AG04450 (cell line): ENCODE results near the gene GPR183. TPM values are rescaled to one million over a fixed set of nuclear protein-coding genes. Genes with fewer than 3 reads are reported as not detected.
"Not testable (repeated sequence)": the region's sequence is repeated elsewhere in the genome, so short reads cannot be mapped to it uniquely, and the experiment has no call there.

Experiments used
- CTCF ChIA-PET: fragments of 300-600, 350-600 bp; formaldehyde crosslinking; extraction: SDS; loops from one replicate; lab custom pipeline; 2022; ENCODE audit warnings: antibody characterized with exemption, inconsistent platforms; lab: Charles Lee
- POLR2A ChIA-PET: fragments of 350-600 bp; formaldehyde crosslinking; extraction: SDS; loops from one replicate; lab custom pipeline; 2021; ENCODE audit warnings: antibody characterized with exemption, inconsistent platforms; lab: Yijun Ruan, JAX
- DNase-seq: peaks from one replicate; pipeline ENCODE4 v3.0.0-alpha.2; 2011; ENCODE audit warnings: low read depth, low spot score
- H3K27ac ChIP-seq: one replicate; pipeline ENCODE4 v1.5.1; 2012; ENCODE audit warnings: low read depth, low read length, control low read depth
- H3K27me3 ChIP-seq: one replicate; pipeline ENCODE4 v1.6.0; 2012; ENCODE audit warnings: low read length; ENCODE audit not compliant: control insufficient read depth, insufficient read depth
- H3K4me3 ChIP-seq: 2 replicates; pipeline ENCODE4 v1.5.1; 2011; ENCODE audit warnings: mild to moderate bottlenecking, low read depth, low read length, control low read depth
- H3K9me3 ChIP-seq: 2 replicates; pipeline ENCODE4 v1.5.1; 2012; ENCODE audit warnings: low read length; ENCODE audit not compliant: control insufficient read depth, insufficient read depth
- polyA plus RNA-seq: library from polyadenylated mRNA; depleted of rRNA; stranded (reverse); fragments of >200 nt; gene quantifications from 2 replicates; pipeline ENCODE4 v1.2.3, GENCODE V29; 2011; rRNA removed
- small RNA-seq: library from RNA; depleted of rRNA; stranded (forward); fragments of <200 nt; gene quantifications from one replicate; pipeline ENCODE3, GENCODE V24; 2012; ENCODE audit warnings: low read depth; ENCODE audit not compliant: insufficient read length
- TF ChIP-seq, protein P1 (sequence below): IDR thresholded peaks from 2 replicates; pipeline ENCODE4 v1.5.1; 2011; ENCODE audit warnings: low read depth, low read length, control low read depth, inconsistent platforms

Gene GPR183
- polyA plus RNA-seq, 1 experiment, result 0.06 TPM

DNA sequence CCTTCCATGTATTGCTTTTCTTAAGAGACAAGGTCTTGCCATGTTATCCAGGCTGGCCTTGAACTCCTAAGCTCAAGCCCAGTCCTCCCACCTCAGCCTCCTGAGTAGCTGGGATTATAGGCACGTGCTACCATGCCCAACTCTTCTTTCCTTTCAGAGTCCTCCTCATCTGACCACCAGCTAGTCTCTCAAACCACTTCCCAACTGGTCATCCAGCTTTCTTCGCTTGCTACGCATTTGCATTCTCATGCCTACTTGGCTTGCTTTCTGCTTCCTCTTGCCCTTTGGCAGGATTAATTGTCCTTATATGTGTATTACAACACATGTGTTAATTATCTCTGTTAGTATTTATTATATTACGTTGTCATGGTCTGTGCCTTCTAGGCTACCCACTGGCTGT, 55.3 kb downstream of the GPR183 start:
- no peaks in the 10 kb centered on the region for H3K27me3 ChIP-seq
- ChIA-PET CTCF (interaction anchor here (0.8 to 1.0 kb wide), 3 partner anchors 14 to 185 kb away, joined by 3 to 5 read pairs (median 3); no protein-coding TSS in a partner anchor), POLR2A (no interaction called here)
- H3K4me3 ChIP-seq, result no peak overlapping the region
- no peak overlapping the region for H3K27ac ChIP-seq
- DNase-seq, result no peak
- H3K9me3 ChIP-seq, result no peaks in the 10 kb centered on the region
- TF ChIP-seq, protein P1, sequence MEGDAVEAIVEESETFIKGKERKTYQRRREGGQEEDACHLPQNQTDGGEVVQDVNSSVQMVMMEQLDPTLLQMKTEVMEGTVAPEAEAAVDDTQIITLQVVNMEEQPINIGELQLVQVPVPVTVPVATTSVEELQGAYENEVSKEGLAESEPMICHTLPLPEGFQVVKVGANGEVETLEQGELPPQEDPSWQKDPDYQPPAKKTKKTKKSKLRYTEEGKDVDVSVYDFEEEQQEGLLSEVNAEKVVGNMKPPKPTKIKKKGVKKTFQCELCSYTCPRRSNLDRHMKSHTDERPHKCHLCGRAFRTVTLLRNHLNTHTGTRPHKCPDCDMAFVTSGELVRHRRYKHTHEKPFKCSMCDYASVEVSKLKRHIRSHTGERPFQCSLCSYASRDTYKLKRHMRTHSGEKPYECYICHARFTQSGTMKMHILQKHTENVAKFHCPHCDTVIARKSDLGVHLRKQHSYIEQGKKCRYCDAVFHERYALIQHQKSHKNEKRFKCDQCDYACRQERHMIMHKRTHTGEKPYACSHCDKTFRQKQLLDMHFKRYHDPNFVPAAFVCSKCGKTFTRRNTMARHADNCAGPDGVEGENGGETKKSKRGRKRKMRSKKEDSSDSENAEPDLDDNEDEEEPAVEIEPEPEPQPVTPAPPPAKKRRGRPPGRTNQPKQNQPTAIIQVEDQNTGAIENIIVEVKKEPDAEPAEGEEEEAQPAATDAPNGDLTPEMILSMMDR, result no peak

DNA sequence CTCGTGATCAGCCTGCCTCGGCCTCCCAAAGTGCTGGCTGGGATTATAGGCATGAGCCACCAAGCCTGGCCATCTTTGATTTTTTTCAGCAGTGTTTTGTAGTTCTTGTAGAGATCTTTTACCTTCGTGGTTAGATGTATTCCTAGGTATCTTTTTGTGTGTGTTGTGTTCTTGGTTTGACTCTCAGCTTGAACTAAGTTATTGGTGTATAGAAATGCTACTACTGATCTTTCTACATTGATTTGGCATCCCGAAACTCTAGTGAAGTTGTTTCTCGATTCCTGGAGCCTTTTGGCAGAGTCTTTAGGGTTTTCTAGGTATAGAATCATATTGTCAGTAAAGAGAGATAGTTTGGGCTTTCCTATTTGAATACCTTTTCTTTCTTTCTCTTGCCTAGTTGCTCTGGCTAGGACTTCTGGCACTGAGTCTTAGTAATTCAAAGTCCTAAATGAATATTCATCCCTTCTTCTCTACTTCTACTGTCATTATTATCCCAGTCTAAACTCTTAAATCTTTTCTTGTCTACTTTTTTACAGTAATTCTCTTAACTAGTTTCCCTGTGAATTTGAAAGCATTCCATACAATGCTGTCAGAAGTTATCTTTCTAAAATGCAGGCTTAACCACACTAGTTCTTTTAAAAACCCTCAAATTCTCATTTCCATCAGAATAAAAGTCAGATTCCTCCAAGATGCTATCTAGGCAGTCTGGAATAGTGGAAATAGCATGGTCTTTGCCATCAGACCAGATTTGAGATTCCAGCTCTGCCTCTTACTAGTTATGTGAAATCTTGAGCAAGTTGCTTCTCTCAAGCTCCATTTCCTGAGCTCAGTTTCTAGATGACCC, 56.0 kb downstream of the GPR183 start:
- H3K27ac ChIP-seq, result no peak overlapping the region
- H3K27me3 ChIP-seq, result no peaks in the 10 kb centered on the region
- H3K4me3 ChIP-seq, result no peak overlapping the region
- TF ChIP-seq, protein P1, result no peak
- DNase-seq, result no peak
- POLR2A ChIA-PET, result no interaction called here
- H3K9me3 ChIP-seq, result no peaks in the 10 kb centered on the region
- CTCF ChIA-PET, result interaction anchor here (0.8 to 1.0 kb wide), 3 partner anchors 15 to 186 kb away, joined by 3 to 5 read pairs (median 3); no protein-coding TSS in a partner anchor

DNA sequence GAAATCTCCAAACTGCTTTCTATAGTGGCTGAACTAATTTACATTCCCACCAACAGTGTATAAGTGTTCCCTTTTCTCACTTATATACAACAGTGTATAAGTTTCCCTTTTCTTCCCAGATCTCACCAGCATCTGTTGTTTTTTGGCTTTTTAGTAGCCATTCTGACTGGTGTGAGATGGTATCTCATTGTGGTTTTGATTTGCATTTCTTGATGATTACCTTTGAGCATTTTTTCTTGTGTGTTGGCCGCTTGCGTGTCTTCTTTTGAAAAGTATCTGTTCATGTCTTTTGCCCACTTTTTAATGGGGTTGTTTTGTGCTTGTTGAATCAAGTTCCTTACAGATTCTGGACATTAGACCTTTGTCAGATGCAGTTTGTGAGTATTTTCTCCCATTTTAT, 57.6 kb downstream of the GPR183 start:
- H3K27me3 ChIP-seq, H3K27ac ChIP-seq, POLR2A ChIA-PET, H3K9me3 ChIP-seq, H3K4me3 ChIP-seq, DNase-seq: not testable (repeated sequence)
- CTCF ChIA-PET, result interaction anchor here (1.0 kb wide), 1 partner anchor 20 kb away, joined by 5 read pairs; no protein-coding TSS in a partner anchor

DNA sequence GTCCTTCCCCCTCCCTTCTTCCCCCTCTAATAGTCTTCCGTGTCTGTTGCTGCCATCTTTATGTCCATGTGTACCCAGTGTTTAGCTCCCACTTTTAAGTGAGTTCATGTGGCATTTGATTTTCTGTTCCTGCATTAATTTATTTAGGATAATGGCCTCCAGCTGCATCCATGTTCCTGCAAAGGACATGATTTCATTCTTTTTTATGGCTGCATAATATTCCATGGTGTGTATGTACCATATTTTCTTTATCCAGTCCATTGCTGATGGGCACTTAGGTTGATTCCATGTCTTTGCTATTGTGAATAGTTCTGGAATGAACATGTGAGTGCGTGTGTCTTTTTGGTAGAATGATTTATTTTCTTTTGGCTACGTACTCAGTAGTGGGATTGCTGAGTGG, 58.0 kb downstream of the GPR183 start:
- H3K9me3 ChIP-seq, H3K4me3 ChIP-seq, H3K27ac ChIP-seq, DNase-seq, H3K27me3 ChIP-seq: not testable (repeated sequence)
- ChIA-PET POLR2A (interaction anchor here (0.8 kb wide), 1 partner anchor 15 kb away, joined by 3 read pairs; no protein-coding TSS in a partner anchor), CTCF (interaction anchor here (1.0 kb wide), 1 partner anchor 21 kb away, joined by 5 read pairs; no protein-coding TSS in a partner anchor)

DNA sequence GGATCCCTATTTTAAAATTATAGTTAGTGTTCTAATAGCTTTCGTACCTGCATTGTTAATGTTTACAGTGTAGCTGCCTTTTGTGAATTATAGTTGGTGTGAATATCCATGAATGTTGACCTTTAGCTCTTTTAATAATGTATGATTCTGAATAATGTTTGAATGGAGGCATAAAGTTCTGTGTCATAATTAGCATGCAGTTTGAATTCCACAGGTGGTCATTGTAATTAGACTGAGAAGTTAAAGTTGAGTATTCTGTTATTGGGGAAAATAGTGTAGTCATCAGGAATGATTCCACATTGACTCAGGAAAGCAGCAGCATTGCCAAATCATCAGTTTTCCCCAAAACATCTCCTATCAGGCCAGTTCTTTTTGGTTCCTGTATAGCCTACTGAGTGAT, 61.1 kb downstream of the GPR183 start:
- CTCF ChIA-PET, result no interaction called here
- Histone ChIP-seq H3K27ac (no peak overlapping the region), H3K4me3 (no peak overlapping the region), H3K27me3 (no peaks in the 10 kb centered on the region), H3K9me3 (no peaks in the 10 kb centered on the region)
- TF ChIP-seq, protein P1, result no peak
- POLR2A ChIA-PET, result no interaction called here
- DNase-seq, result no peak

Small RNA genes lying within 50 kb of the gene (small RNA-seq; reads per million reads assigned to genes)
- not detected for gene MIR623

Other genes with a start within 250 kb of the GPR183 start
- 57.9 and 71.4 TPM in 2 replicates for gene UBAC2, start 106.5 kb downstream of the GPR183 start, polyA plus RNA-seq
- not detected in 2 replicates for gene GPR18, start 49.0 kb downstream of the GPR183 start, polyA plus RNA-seq
- gene TM9SF2, start 194.1 kb upstream of the GPR183 start, polyA plus RNA-seq, result 86.2 and 125 TPM in 2 replicates